GM20431 (cell line): ENCODE measurements around the gene VASN.

Experiments
- in situ Hi-C: fragments of 300-500 bp; cut with MseI, MboI; formaldehyde crosslinking; loops from one replicate; pipeline ENCODE4 v1.15.0; 2020; ENCODE audit warnings: low sequenced_read_pairs; ENCODE audit not compliant: unreplicated experiment

Gene VASN

DNA sequence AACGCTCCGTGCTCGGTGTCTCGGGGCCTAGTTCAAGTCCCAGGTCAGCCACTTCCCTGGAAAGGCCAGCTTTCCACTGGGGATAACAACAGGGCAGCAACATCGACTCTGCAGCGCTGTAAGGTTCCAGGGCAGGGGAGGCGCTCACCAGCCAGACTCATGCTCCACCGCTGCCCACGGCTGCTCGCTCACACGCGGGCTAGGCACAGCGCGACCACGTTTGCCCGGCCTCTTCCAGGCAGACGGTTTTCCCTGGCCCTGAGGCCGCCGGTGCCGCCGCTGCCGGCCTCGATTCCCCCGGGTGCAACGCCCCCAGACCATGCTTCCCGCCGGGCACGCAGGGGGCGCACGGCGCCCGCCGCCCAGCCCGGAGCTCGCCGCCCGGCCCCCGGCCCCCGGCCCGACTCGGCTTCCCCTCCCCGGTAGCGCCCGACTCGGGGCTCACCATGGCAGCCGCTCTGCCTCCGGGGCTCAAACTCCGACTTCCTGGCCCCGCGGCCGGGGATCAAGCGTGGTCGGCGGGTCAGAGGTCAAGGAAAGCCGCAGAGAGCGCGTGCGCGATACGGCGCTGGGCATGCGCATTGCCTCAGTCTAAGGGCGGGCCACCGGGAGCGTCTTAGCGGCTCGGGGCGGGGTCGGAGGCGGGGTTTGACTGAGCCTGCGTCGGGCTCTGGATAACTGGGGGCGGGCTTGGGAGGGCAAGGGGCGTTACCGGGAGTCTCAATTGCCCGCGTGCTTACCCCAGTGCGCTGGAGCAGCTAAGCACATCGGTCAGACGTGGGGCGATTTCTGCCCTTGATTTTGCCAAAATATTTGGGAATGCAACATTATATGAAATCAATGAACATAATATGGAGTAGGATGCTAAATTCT, 20.6 kb upstream of the VASN start, which contains the start of gene PAM16:
Gene PAM16, minus strand, starts transcription at position 535 of the 873 bp plus-strand sequence. Its CDS starts 87 bp downstream, at position 448.
- in situ Hi-C loops, result no loop called here

DNA sequence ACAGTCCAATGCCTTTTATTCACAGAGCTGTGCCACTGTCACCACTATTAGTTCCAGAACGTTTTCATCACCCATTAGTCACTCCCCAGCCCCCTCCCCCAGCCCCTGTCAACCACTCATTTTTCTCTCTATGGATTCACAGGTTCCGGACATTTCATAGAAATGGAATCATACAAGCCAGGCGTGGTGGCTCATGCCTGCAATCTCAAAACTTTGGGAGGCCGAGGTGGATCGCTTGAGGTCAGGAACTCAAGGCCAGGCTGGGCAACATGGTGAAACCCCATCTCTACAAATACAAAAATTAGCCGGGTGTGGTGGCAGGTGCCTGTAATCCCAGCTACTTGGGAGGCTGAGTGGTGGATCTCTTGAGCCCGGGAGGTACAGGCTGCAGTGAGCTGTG, 19.8 kb upstream of the VASN start:
- in situ Hi-C loops, result no loop called here

DNA sequence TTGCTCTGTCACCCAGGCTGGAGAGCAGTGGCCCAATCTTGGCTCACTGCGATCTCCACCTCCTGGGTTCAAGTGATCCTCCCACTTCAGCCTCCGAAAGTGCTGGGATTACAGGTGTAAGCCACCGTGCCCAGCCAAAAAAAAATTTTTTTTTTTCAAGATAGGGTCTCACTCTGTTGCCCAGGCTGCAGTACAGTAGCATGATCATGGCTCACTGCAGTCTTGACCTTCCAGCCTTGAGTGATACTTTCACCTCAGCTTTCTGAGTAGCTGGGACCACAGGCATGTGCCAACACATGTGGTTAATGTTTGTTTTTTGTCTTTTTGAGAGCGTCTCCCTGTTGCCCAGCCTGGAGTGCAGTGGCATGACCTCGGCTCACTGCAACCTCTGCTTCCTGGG, 18.8 kb upstream of the VASN start:
- in situ Hi-C loops, result no loop called here

- in situ Hi-C loops, result no loop called here
These were observed 18.0 kb upstream of the VASN start for GRCh38 chr16:4353675-4354074.

DNA sequence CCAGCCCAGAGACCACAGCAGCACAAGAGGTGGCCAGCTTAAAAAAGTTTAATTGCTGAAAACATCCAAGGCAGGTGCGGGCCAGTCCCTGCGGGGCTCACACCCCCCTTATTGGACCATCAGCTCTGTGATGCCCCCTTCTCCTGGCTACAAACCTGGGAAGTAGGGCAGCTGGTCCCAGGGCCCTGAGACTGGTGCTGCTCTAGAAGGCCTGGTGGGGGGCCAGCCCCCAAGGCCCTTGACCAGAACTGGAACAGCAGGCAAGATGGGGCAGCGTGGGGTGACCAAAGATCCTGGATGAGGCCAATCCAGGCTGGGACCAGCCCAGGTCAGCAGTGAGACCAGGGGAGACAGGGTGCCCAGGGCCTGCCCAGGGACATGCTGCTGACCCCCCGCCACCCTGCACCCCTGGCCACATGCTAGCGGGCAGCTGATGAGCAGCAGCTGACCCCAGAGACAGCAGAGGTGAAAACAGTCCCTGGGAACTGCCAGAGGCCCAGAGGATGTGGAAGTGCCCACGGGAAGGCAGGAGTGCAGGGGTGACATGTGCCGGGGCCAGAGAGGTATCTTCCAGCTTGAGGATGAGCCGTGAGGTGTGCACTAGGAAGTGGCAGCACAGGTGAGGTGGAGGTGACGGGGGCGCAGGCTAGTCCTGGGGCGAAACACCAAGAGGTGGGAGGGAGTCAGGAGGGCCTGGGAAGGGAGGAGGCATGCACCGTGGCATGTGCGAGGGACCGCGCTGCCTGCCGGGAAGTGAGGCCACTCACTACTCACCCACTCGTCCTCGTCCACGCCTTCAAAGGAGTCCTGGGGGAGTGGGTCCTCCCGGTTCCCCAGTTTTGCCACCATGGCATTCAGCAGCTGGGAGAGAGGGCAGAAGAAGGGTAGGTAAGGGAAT, 16.9 kb upstream of the VASN start:
- in situ Hi-C loops, result no loop called here

GRCh38 chr16:4356820-4357219, 14.8 kb upstream of the VASN start:
- in situ Hi-C loops, result no loop called here

GRCh38 chr16:4358236-4358635, 13.4 kb upstream of the VASN start:
- in situ Hi-C loops, result no loop called here

DNA sequence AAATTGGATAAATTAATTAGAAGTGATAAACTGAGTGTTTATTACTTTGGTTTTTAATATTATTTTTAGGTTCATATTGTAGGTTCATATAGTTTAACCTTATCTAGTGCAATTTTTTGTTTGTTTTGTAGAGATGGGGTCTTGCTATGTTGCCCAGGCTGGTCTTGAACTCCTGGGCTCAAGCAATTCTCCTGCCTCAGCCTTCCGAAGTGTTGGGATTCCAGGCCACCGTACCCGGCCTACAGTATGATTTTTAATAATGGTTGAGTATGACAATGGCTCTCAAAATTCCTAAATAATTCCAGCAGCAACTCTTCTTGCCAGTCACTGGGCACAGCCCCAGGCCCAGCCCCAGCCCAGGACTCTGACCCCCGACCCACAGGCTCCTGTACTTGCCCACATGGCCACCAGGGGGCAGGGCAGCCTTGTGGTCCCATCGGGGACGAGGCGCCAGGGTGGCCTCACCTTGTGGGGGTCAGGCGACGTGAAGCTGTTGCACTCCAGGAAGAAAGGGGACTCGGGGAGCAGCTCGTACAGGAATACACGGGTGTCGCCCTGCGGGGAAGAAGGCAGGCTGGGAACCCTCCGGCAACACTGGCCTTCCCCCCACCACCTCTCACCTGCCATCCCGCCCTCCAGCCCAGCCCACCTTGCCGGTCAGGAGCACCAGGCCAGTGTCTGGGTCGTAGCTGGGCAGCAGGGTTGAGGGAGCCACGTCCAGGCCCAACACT, 12.7 kb upstream of the VASN start:
- in situ Hi-C loops, result no loop called here

DNA sequence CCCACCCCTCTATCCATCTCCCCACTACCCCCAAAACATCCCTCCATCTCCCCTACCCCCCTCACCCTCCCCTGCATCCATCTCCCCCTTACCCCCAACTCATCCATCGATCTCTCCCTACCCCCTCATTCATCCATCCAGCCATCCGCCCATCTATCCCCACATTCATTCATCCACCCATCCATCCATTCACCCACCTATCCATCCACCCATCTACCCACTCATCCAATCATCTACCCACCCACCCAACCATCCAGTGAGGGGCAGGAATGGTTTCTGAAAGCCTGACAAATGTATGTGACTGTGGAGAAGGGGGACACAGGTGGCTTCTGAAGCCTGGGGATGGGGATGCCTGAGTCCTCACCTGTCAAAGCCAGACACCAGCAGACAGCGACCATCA, 11.7 kb upstream of the VASN start:
- in situ Hi-C loops, result no loop called here

DNA sequence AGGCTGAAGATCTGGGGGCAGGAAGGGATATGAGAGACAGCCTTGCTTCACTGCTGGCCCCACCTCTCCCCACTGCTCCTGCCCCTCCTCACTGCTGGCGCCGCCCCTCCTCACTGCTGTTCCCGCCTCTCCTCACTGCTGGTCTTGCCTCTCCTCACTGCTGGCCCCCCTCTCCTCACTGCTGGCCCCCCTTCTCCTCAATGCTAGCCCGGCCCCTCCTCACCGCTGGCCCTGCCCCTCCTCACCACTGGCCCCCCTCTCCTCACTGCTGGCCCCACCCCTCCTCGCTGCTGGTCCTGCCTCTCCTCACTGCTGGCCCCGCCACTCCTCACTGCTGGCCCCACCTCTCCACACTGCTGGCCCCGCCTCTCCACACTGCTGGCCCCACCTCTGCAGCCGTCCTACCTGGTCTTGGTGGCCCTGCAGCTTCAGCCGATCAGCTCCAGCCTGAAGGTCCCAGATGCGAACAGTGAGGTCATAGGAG, 11.1 kb upstream of the VASN start:
- in situ Hi-C loops, result no loop called here

DNA sequence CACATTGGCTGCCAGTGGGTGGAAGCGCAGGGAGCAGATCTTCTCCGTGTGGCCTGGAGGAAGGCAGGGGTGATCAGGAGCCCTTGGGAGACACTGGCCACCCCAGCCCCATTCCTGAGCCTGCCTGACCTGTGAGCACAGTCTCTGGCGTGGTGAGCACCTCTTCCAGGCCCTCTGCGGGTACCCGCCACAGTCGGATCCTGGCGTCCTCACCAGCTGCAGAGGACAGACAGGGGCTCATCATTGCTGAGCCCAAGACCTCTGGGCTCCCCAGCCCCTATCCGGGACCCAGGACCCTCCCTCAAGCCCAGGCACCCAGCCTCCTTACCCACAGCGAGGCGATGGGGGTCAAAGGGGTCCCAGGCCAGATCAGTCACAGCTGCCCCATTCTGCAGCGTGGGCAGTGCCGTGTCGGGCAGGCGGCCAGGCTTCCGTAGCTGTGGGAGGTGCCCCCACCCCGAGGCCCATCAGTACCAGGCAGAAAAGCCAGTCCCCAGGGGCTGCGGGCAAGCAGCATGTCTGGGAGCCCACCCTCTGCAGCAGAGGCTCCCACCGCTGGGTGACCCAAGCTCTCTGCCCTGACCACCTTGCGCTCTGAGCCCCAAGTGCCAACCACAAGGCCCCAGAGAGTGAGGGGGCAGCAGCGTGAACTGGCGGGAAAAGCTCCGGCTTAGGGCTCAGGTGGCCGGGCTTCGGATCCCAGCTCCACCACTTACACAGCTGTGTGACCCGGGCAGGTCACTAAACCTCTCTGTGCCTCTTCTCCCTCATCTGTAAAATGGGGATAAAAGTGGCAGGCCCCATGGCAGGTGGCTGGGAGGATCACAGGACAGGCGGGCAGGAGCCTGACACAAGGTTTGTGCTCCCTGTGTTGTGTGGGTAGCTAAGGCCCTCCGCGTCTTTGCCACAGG, 10.4 kb upstream of the VASN start:
- in situ Hi-C loops, result no loop called here

DNA sequence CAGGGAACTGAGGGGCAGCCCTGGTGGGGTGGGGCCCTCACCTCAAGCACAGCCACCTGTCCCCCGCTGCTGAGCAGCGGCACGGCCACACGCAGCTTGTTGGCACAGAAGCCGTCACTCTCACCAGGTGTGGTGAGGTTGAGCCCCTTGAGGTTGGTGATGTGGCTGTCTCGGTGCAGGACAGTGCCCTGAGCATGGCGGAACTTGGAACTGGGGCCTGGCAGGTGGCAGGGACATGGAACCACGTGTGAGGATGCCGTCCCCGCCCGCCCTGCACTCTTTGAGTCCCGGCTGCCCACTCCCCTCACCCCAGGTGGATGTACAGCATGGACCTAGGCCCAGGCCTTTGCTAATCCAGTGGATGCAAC, 9.7 kb upstream of the VASN start:
- in situ Hi-C loops, result no loop called here

DNA sequence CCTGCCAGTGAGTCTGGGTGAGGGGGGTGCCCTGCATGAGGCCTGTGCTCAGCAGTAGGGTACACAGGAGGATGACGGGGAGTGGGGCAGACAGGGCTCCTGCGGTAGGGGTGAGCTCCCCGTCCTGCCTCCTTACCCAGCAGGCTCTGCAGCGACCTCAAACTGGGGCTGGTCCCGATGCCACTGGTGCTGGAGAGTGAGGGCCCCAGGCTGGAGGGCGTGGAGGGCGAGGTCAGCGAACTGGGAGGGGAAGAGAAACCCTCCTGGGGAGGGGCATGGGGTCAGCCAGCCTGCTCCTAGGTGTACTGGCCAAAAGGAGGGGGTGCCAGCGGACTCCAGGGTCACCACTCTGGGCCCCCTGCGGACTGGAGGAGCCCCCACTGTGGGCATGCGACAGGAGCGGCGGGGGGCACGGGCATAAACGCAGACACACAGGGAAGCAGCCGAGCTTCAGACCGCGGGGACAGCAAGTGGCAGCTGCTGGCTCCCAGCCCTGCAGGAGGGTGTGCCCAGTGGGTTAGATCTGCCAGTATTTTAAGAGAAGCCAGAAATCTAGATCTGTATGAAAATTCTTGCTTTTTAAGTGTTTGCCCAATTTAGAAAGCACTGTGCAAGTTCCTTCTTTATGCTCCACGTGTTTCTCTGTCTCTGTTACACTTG, 9.0 kb upstream of the VASN start:
- in situ Hi-C loops, result no loop called here

GRCh38 chr16:4364196-4365013, 7.2 kb upstream of the VASN start:
- in situ Hi-C loops, result no loop called here

- in situ Hi-C loops, result no loop called here
These were observed 6.6 kb upstream of the VASN start for GRCh38 chr16:4365014-4365406.

GRCh38 chr16:4365615-4366014, 6.0 kb upstream of the VASN start:
- in situ Hi-C loops, result no loop called here

- in situ Hi-C loops, result no loop called here
These were observed 5.6 kb upstream of the VASN start for GRCh38 chr16:4366016-4366415.

DNA sequence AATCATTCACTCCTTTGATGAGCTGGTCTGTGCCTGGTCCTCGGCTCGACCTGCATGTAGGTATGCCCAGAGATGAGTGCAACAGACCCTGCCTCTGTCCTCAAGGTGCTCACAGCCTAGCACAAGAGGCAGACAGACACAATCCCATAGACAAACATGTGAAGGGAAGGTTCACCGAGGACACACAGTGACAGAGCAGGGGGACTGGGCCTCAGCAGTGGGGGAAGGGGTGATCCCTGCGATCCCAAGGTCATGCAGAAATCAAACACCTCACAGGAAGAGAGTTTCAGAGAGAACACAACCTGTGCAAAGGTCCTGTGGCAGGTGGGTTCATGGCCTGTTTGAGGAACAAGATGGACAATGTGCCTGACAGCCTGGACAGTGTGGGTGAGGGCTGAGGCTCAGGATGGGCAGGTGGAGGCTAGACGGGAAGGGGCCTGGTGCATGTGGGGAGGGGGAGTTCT, 4.2 kb upstream of the VASN start:
- in situ Hi-C loops, result no loop called here
